Endothelial cell of umbilical vein (primary cell): ENCODE data around the gene WFIKKN1. TPM values are rescaled to one million over a fixed set of nuclear protein-coding genes. Genes with fewer than 3 reads are reported as not detected.
A peak's percentile ranks its signal among the peaks of the same experiment; 100 is the strongest.

Experiments
- BruUV-seq: library from RNA; stranded (reverse); fragments of 400-500 nt; replicated peaks from 2 replicates; lab custom pipeline; 2021; lab: Mats Ljungman, UMichigan
- CTCF ChIA-PET: fragments of 300-600, 350-600 bp; sonication (Branson Sonifier 250); formaldehyde crosslinking; loops from one replicate; lab custom pipeline; 2021; ENCODE audit warnings: antibody characterized with exemption, inconsistent platforms; lab: Charles Lee
- POLR2A ChIA-PET: fragments of 300-600, 350-600 bp; sonication (Branson Sonifier 250); formaldehyde crosslinking; loops from one replicate; lab custom pipeline; 2021; ENCODE audit warnings: antibody characterized with exemption, inconsistent platforms; lab: Charles Lee
- DNase-seq: peaks from one replicate; pipeline ENCODE4 v3.0.0-alpha.2; 2011; ENCODE audit warnings: low read depth, low spot score
- FAIRE-seq: peaks from 2 replicates; lab custom pipeline; 2011; peaks lifted over from hg19 to GRCh38; lab: Jason Lieb, UNC
- H2AFZ ChIP-seq: 2 replicates; pipeline ENCODE4 v1.6.0; 2012; ENCODE audit warnings: low read depth, low read length, control low read depth, inconsistent platforms
- H3K27ac ChIP-seq: 2 replicates; pipeline ENCODE4 v1.5.1; 2011; ENCODE audit warnings: low read depth, mild to moderate bottlenecking, control low read depth, low read length, moderate library complexity; ENCODE audit not compliant: insufficient read depth
- H3K27me3 ChIP-seq, 2 experiments: 2 replicates each; pipeline versions ENCODE4 v1.6.0 to v1.6.1; 2011; ENCODE audit warnings: low read length in 2 of 2, mixed read lengths in 1 of 2; ENCODE audit not compliant: control insufficient read depth in 2 of 2, insufficient read depth in 2 of 2
- H3K36me3 ChIP-seq, 2 experiments: 2 replicates in 1 of 2; 3 replicates in 1 of 2; pipeline ENCODE4 v1.5.1; 2011; ENCODE audit warnings: low read length in 2 of 2, mild to moderate bottlenecking in 1 of 2, moderate library complexity in 1 of 2; ENCODE audit not compliant: control insufficient read depth in 2 of 2, insufficient read depth in 2 of 2; ENCODE audit errors: extremely low read depth in 1 of 2
- H3K4me1 ChIP-seq: 3 replicates; pipeline ENCODE4 v1.5.1; 2011; ENCODE audit warnings: mild to moderate bottlenecking, low read length; ENCODE audit not compliant: control insufficient read depth, insufficient read depth; ENCODE audit errors: extremely low read depth
- H3K4me2 ChIP-seq: 2 replicates; pipeline ENCODE4 v1.6.1; 2011; ENCODE audit warnings: low read length, control low read depth, mixed read lengths; ENCODE audit not compliant: insufficient read depth
- H3K4me3 ChIP-seq, 3 experiments: fragments of 200-600 bp in 1 of 3; sonication (generic), shearing (Covaris generic) in 1 of 3; replicated peaks in 1 of 3; 2 replicates each; pipeline ENCODE4 v1.5.1; 2011 to 2016; ENCODE audit warnings: control low read depth in 3 of 3, low read length in 3 of 3, mild to moderate bottlenecking in 2 of 3, inconsistent platforms in 1 of 3, low read depth in 1 of 3, moderate library complexity in 1 of 3; ENCODE audit not compliant: insufficient read depth in 1 of 3
- H3K79me2 ChIP-seq: 2 replicates; pipeline ENCODE4 v1.6.0; 2012; ENCODE audit warnings: low read length, inconsistent platforms; ENCODE audit not compliant: control insufficient read depth, insufficient read depth
- H3K9ac ChIP-seq: replicated peaks from 2 replicates; pipeline ENCODE3; 2011; ENCODE audit warnings: low read length, control low read depth; ENCODE audit not compliant: insufficient read depth; ENCODE audit errors: extremely low read depth
- H3K9me1 ChIP-seq: replicated peaks from 3 replicates; pipeline ENCODE4 v1.6.0; 2011; ENCODE audit warnings: mild to moderate bottlenecking, low read length; ENCODE audit not compliant: control insufficient read depth, insufficient read depth; ENCODE audit errors: extremely low read depth
- H3K9me3 ChIP-seq: replicated peaks from 2 replicates; pipeline ENCODE4 v1.5.1; 2012; ENCODE audit warnings: low read length, inconsistent platforms; ENCODE audit not compliant: control insufficient read depth, insufficient read depth
- H4K20me1 ChIP-seq: replicated peaks from 2 replicates; pipeline ENCODE3; 2011; ENCODE audit warnings: mild to moderate bottlenecking, low read length; ENCODE audit not compliant: control insufficient read depth, insufficient read depth; ENCODE audit errors: extremely low read depth
- EZH2 ChIP-seq: IDR thresholded peaks from 2 replicates; pipeline ENCODE4 v1.6.1; 2012; ENCODE audit warnings: borderline replicate concordance, low read depth, mild to moderate bottlenecking, moderate library complexity, low read length, inconsistent platforms; ENCODE audit not compliant: severe bottlenecking
- FOS ChIP-seq: IDR thresholded peaks from 2 replicates; pipeline ENCODE4 v1.6.1; 2011; ENCODE audit warnings: mild to moderate bottlenecking, low read length, moderate library complexity, borderline replicate concordance; ENCODE audit not compliant: insufficient read depth
- GATA2 ChIP-seq: IDR thresholded peaks from 2 replicates; pipeline ENCODE4 v1.7.0; 2011; ENCODE audit warnings: low read depth, mild to moderate bottlenecking, moderate library complexity, mixed read lengths, low read length; ENCODE audit not compliant: insufficient read length, insufficient read depth
- JUN ChIP-seq: IDR thresholded peaks from 2 replicates; pipeline ENCODE4 v1.6.1; 2011; ENCODE audit warnings: borderline replicate concordance, low read depth; ENCODE audit not compliant: insufficient read length, insufficient read depth
- MYC ChIP-seq: IDR thresholded peaks from one replicate; pipeline ENCODE4 v1.6.1; 2011; ENCODE audit warnings: mild to moderate bottlenecking, low read depth, low read length
- POLR2A ChIP-seq: IDR thresholded peaks from 2 replicates; pipeline ENCODE4 v1.6.1; 2012; ENCODE audit warnings: low read depth, mild to moderate bottlenecking, control low read depth, low read length
- POLR2AphosphoS5 ChIP-seq: IDR thresholded peaks from 2 replicates; pipeline ENCODE4 v1.6.1; 2012; ENCODE audit warnings: low read depth, mild to moderate bottlenecking, control low read depth, low read length, moderate library complexity; ENCODE audit not compliant: insufficient read depth
- dilution Hi-C: fragments of 300-500 bp; cut with MboI; formaldehyde crosslinking; loops from one replicate; pipeline ENCODE4 v1.15.0; 2019; ENCODE audit warnings: low sequenced_read_pairs; ENCODE audit not compliant: extremely low pct_ligation_motif_present
- intact Hi-C: fragments of 100-400 bp; cut with micrococcal nuclease; formaldehyde crosslinking; loops from one replicate; pipeline ENCODE4 v1.10.0; 2022
- polyA plus RNA-seq, 4 experiments: library from polyadenylated mRNA; depleted of rRNA in 3 of 4; stranded (reverse) in 3 of 4; unstranded in 1 of 4; fragments of >200 nt; gene quantifications; 2 replicates each; pipeline versions ENCODE4 v1.2.1 to v1.2.3, GENCODE V29; 2011 to 2012; ENCODE audit warnings: missing spikeins in 1 of 4
- total RNA-seq: library from RNA; stranded (reverse); gene quantifications from 2 replicates; pipeline ENCODE4 v1.2.3, GENCODE V29; 2021
- TF ChIP-seq, protein P1 (sequence below): IDR thresholded peaks from 2 replicates; pipeline ENCODE4 v1.6.1; 2011; ENCODE audit not compliant: insufficient read depth, insufficient read length
- TF ChIP-seq, protein P2 (sequence below), 2 donors: IDR thresholded peaks; 1 replicate in 1 of 2; 2 replicates in 1 of 2; pipeline ENCODE4 v1.5.1; 2011; ENCODE audit warnings: low read length in 2 of 2, mild to moderate bottlenecking in 2 of 2, moderate library complexity in 2 of 2, control low read depth in 1 of 2, inconsistent platforms in 1 of 2, low read depth in 1 of 2; ENCODE audit not compliant: insufficient read depth in 1 of 2; ENCODE audit errors: extremely low read depth in 1 of 2

The WFIKKN1 gene
- total and polyA plus RNA-seq, 2 donors (not counting 3 experiments of a cell fraction or from before 2014, with no cell fraction given) = 0.06 to 0.40 TPM

DNA sequence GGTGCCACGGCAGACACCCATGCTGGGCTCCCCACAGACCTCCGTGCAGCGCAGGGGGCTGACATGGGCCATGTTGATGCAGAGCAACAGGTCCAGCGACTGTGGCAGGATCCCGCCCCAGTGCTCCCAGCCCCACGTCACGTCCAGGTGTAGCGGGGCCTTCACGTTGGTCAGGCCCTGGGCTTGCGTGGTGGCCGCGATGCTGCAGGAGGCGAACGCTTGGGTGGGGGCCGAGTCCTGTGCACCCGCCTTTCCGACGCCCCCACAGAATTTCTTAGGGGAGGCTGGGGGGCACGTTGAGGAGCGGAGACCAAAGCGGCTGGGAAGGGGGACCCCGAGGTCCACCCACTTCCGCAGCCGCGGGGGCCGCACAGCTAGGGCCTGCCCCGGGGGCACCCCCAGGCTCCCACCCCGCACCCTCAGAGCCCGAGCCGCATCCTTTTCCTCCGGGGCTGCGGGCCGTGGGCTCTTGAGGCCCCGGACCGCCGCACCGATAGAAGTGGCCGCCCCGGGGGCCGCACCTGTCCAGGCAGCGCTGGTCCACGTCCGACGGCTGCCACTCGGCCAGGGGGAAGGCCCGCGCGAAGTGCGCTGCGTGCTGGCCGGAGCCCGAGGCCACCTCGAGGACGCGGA lies 4.9 kb downstream of the WFIKKN1 start:
- Histone ChIP-seq H3K27me3 (no peaks in the 10 kb centered on the region), H3K9ac (peak overlapping the region; percentile 66), H3K9me3 (no peaks in the 10 kb centered on the region), H4K20me1 (no peaks in the 10 kb centered on the region), H2AFZ (peak overlapping the region; percentile 25), H3K4me1 (peaks cover 4% of the 10 kb centered on the region), H3K79me2 (peaks cover 8% of the 10 kb centered on the region), H3K9me1 (no peaks in the 10 kb centered on the region), H3K4me2 (peak overlapping the region; percentile 48), H3K36me3 (no peaks in the 10 kb centered on the region), H3K4me3 (peak overlapping the region; percentile 37 to 82 (median 61)), H3K27ac (no peak overlapping the region)
- no TSS peak for BruUV-seq
- no peak for DNase-seq
- POLR2A ChIA-PET = interaction anchor here (1.6 kb wide), 1 partner anchor 9 kb away, joined by 4 read pairs; no protein-coding TSS in a partner anchor
- dilution Hi-C loops (no loop called here), intact Hi-C loops (loop anchor here (1.0 kb wide), 1 partner anchor 46 kb away; no protein-coding TSS in a partner anchor)
- TF ChIP-seq, protein P1, sequence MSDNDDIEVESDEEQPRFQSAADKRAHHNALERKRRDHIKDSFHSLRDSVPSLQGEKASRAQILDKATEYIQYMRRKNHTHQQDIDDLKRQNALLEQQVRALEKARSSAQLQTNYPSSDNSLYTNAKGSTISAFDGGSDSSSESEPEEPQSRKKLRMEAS = no peak
- no peak for TF ChIP-seq JUN
- no peak for TF ChIP-seq GATA2
- no peak for TF ChIP-seq POLR2A
- TF ChIP-seq, protein P2, sequence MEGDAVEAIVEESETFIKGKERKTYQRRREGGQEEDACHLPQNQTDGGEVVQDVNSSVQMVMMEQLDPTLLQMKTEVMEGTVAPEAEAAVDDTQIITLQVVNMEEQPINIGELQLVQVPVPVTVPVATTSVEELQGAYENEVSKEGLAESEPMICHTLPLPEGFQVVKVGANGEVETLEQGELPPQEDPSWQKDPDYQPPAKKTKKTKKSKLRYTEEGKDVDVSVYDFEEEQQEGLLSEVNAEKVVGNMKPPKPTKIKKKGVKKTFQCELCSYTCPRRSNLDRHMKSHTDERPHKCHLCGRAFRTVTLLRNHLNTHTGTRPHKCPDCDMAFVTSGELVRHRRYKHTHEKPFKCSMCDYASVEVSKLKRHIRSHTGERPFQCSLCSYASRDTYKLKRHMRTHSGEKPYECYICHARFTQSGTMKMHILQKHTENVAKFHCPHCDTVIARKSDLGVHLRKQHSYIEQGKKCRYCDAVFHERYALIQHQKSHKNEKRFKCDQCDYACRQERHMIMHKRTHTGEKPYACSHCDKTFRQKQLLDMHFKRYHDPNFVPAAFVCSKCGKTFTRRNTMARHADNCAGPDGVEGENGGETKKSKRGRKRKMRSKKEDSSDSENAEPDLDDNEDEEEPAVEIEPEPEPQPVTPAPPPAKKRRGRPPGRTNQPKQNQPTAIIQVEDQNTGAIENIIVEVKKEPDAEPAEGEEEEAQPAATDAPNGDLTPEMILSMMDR (IDR thresholded peaks at IDR 0.05; ENCODE audit: extremely low read depth in 1 of 2, insufficient read depth in 1 of 2, low read depth in 1 of 2, low read length in 2 of 2) = no peak
- TF ChIP-seq POLR2AphosphoS5 = no peak
- TF ChIP-seq MYC = no peak
- TF ChIP-seq FOS = no peak
- TF ChIP-seq EZH2 = no peak
- no peak for FAIRE-seq
- CTCF ChIA-PET = interaction anchor here (0.7 to 1.7 kb wide), 9 partner anchors 9 to 56 kb away, joined by 3 to 8 read pairs (median 4); partner anchors contain the start of gene RAB40C
